ENCODE data around the gene PPP3CB. TPM values are rescaled to one million over a fixed set of nuclear protein-coding genes. Genes with fewer than 3 reads are reported as not detected.

PPP3CB gene
- total RNA-seq, 1 donor from 2014 or later = 42.4 TPM

- Mint-ChIP-seq H3K27ac (no peak overlapping the region), H3K27me3 (no peaks in the 10 kb centered on the region), H3K36me3 (peaks cover 25% of the 10 kb centered on the region), H3K9me3 (no peaks in the 10 kb centered on the region), H3K4me1 (ENCODE audit: unreplicated experiment) (no peaks in the 10 kb centered on the region), H3K4me3 (no peak overlapping the region)
- DNase-seq (ENCODE audit: extremely low spot score, unreplicated experiment) = no peak
- no peak for TF ChIP-seq CTCF (conservative IDR thresholded peaks at IDR 0.05)
Measured at GRCh38 chr10:73465978-73466726, 29.7 kb downstream of the PPP3CB start.

GRCh38 chr10:73460897-73461296 lies 34.9 kb downstream of the PPP3CB start:
- H3K4me1 Mint-ChIP-seq (ENCODE audit: unreplicated experiment) = no peaks in the 10 kb centered on the region
- H3K4me3 Mint-ChIP-seq = no peak overlapping the region
- H3K36me3 Mint-ChIP-seq = peaks cover 25% of the 10 kb centered on the region
- TF ChIP-seq CTCF (conservative IDR thresholded peaks at IDR 0.05) = no peak
- DNase-seq (ENCODE audit: extremely low spot score, unreplicated experiment) = no peak
- no peaks in the 10 kb centered on the region for H3K27me3 Mint-ChIP-seq
- no peaks in the 10 kb centered on the region for H3K9me3 Mint-ChIP-seq
- H3K27ac Mint-ChIP-seq = no peak overlapping the region

GRCh38 chr10:73459683-73460314 lies 36.0 kb downstream of the PPP3CB start:
- TF ChIP-seq CTCF (conservative IDR thresholded peaks at IDR 0.05) = no peak
- DNase-seq (ENCODE audit: extremely low spot score, unreplicated experiment) = no peak
- H3K4me3 Mint-ChIP-seq = no peak overlapping the region
- H3K27me3 Mint-ChIP-seq = no peaks in the 10 kb centered on the region
- no peaks in the 10 kb centered on the region for H3K4me1 Mint-ChIP-seq (ENCODE audit: unreplicated experiment)
- H3K36me3 Mint-ChIP-seq = peaks cover 25% of the 10 kb centered on the region
- no peak overlapping the region for H3K27ac Mint-ChIP-seq
- H3K9me3 Mint-ChIP-seq = no peaks in the 10 kb centered on the region

- H3K36me3 Mint-ChIP-seq = peaks cover 20% of the 10 kb centered on the region
- H3K4me3 Mint-ChIP-seq = no peak overlapping the region
- TF ChIP-seq CTCF (conservative IDR thresholded peaks at IDR 0.05) = no peak
- H3K9me3 Mint-ChIP-seq = no peaks in the 10 kb centered on the region
- no peak overlapping the region for H3K27ac Mint-ChIP-seq
- no peaks in the 10 kb centered on the region for H3K27me3 Mint-ChIP-seq
- DNase-seq (ENCODE audit: extremely low spot score, unreplicated experiment) = no peak
- H3K4me1 Mint-ChIP-seq (ENCODE audit: unreplicated experiment) = no peaks in the 10 kb centered on the region
Measured at GRCh38 chr10:73456187-73456890, 39.5 kb downstream of the PPP3CB start.

GRCh38 chr10:73449113-73449512 lies 46.7 kb downstream of the PPP3CB start:
- Mint-ChIP-seq H3K4me3 (no peak overlapping the region), H3K27me3 (no peaks in the 10 kb centered on the region), H3K27ac (no peak overlapping the region), H3K9me3 (no peaks in the 10 kb centered on the region), H3K4me1 (ENCODE audit: unreplicated experiment) (no peaks in the 10 kb centered on the region), H3K36me3 (peaks cover 6% of the 10 kb centered on the region)
- DNase-seq (ENCODE audit: extremely low spot score, unreplicated experiment) = no peak
- no peak for TF ChIP-seq CTCF (conservative IDR thresholded peaks at IDR 0.05)
